Small intestine (tissue), 7 donors: Measurements from ENCODE around the gene KRT33B. TPM values are rescaled to one million over a fixed set of nuclear protein-coding genes. Genes with fewer than 3 reads are reported as not detected.

ENCODE experiments used
- DNase-seq, 2 donors: peaks; one replicate each; pipeline versions ENCODE4 v3.0.0 to v3.0.0-alpha.2; 2013
- FAIRE-seq: peaks from 2 replicates; lab custom pipeline; 2012; peaks lifted over from hg19 to GRCh38; lab: Jason Lieb, UNC
- H3K27ac ChIP-seq, 3 donors: one replicate each; pipeline ENCODE4 v1.5.1; 2013; ENCODE audit warnings: low read length in 2 of 3, mild to moderate bottlenecking in 2 of 3, control low read depth in 1 of 3, inconsistent platforms in 1 of 3, low read depth in 1 of 3, moderate library complexity in 1 of 3
- H3K27me3 ChIP-seq, 3 donors: one replicate each; pipeline ENCODE4 v1.6.1; 2013; ENCODE audit warnings: low read length in 3 of 3, inconsistent platforms in 1 of 3; ENCODE audit not compliant: control insufficient read depth in 3 of 3, insufficient read depth in 3 of 3
- H3K36me3 ChIP-seq, 3 donors: one replicate each; pipeline ENCODE4 v1.6.1; 2013; ENCODE audit warnings: low read length in 3 of 3, inconsistent platforms in 1 of 3, low read depth in 1 of 3, mild to moderate bottlenecking in 1 of 3, moderate library complexity in 1 of 3; ENCODE audit not compliant: control insufficient read depth in 3 of 3, insufficient read depth in 2 of 3
- H3K4me1 ChIP-seq, 3 donors: one replicate each; pipeline ENCODE4 v1.6.1; 2013; ENCODE audit warnings: low read length in 2 of 3, inconsistent platforms in 1 of 3, low read depth in 1 of 3, mild to moderate bottlenecking in 1 of 3, moderate library complexity in 1 of 3; ENCODE audit not compliant: control insufficient read depth in 3 of 3, insufficient read depth in 2 of 3
- H3K4me3 ChIP-seq, 3 donors: one replicate each; pipeline ENCODE4 v1.5.1; 2013; ENCODE audit warnings: low read length in 3 of 3, control low read depth in 1 of 3, inconsistent platforms in 1 of 3, low read depth in 1 of 3, mild to moderate bottlenecking in 1 of 3, moderate library complexity in 1 of 3
- H3K9me3 ChIP-seq, 2 donors: one replicate each; pipeline ENCODE4 v1.6.1; 2013; ENCODE audit warnings: low read depth in 1 of 2, low read length in 1 of 2; ENCODE audit not compliant: control insufficient read depth in 2 of 2, insufficient read depth in 1 of 2
- WGBS, 3 donors: extraction: QIAGEN DNeasy Blood & Tissue Kit; methylation state at CpG; one replicate each; pipeline ENCODE4 v1.1.7; 2013; 5-methylcytosine and 5-hydroxymethylcytosine counted together
- polyA plus RNA-seq, 4 donors: library from polyadenylated mRNA; stranded (reverse) in 3 of 4; unstranded in 1 of 4; fragments of 200-250 nt in 3 of 4; fragments of 120-200 nt in 1 of 4; gene quantifications; one replicate each; pipeline versions ENCODE4 v1.2.1 to v1.2.3, GENCODE V29; 2013
- donor health status: healthy with polysubstance abuse.
- donor health status: control.
- donor health status: control.
- donor health status: Bipolar disorder and iron deficiency.
- donor health status: healthy.

The KRT33B gene
- polyA plus RNA-seq, 4 donors = not detected

GRCh38 chr17:41413353-41413957 lies 43.8 kb upstream of the KRT33B start:
- DNase-seq (no peak), FAIRE-seq (no peak)
- H3K27ac ChIP-seq = no peak overlapping the region
- H3K4me3 ChIP-seq = no peak overlapping the region
- H3K36me3 ChIP-seq = no peaks in the 10 kb centered on the region
- WGBS, 3 donors = 61 to 69% (median 63%) methylated on average over 5 of the region's 5 CpGs
- H3K4me1 ChIP-seq = no peaks in the 10 kb centered on the region
- no peaks in the 10 kb centered on the region for H3K9me3 ChIP-seq
- no peaks in the 10 kb centered on the region for H3K27me3 ChIP-seq

- WGBS, 3 donors = 93 to 94% (median 93%) methylated on average over 20 of the region's 20 CpGs
- H3K4me3 ChIP-seq = no peak overlapping the region
- H3K27ac ChIP-seq = no peak overlapping the region
- no peaks in the 10 kb centered on the region for H3K9me3 ChIP-seq
- no peak for DNase-seq
- no peak for FAIRE-seq
- H3K36me3 ChIP-seq = no peaks in the 10 kb centered on the region
- no peaks in the 10 kb centered on the region for H3K4me1 ChIP-seq
- peaks cover 0 to 3% (median 0%) of the 10 kb centered on the region in 3 donors for H3K27me3 ChIP-seq
Observed at GRCh38 chr17:41411072-41411840, 41.6 kb upstream of the KRT33B start.

GRCh38 chr17:41407226-41407625 lies 37.6 kb upstream of the KRT33B start:
- 92 to 98% (median 93%) methylated on average over 10 of the region's 10 CpGs for WGBS, 3 donors
- Histone ChIP-seq H3K9me3 (no peaks in the 10 kb centered on the region), H3K4me3 (no peak overlapping the region), H3K36me3 (no peaks in the 10 kb centered on the region), H3K4me1 (no peaks in the 10 kb centered on the region), H3K27me3 (peaks cover 0 to 3% (median 2%) of the 10 kb centered on the region in 3 donors), H3K27ac (no peak overlapping the region)
- FAIRE-seq = no peak
- no peak for DNase-seq

- FAIRE-seq = no peak
- no peaks in the 10 kb centered on the region for H3K36me3 ChIP-seq
- peak in 1 of 2 donors; percentile 11 for DNase-seq
- no peak overlapping the region for H3K4me3 ChIP-seq
- peaks cover 0 to 3% (median 2%) of the 10 kb centered on the region in 3 donors for H3K27me3 ChIP-seq
- H3K4me1 ChIP-seq = no peaks in the 10 kb centered on the region
- no peak overlapping the region for H3K27ac ChIP-seq
- H3K9me3 ChIP-seq = no peaks in the 10 kb centered on the region
- 45 to 55% (median 49%) methylated on average over 5 of the region's 5 CpGs for WGBS, 3 donors
Observed at GRCh38 chr17:41406205-41406604, 36.6 kb upstream of the KRT33B start.

- Histone ChIP-seq H3K4me3 (no peak overlapping the region), H3K27me3 (peaks cover 0 to 3% (median 2%) of the 10 kb centered on the region in 3 donors), H3K27ac (no peak overlapping the region), H3K4me1 (no peaks in the 10 kb centered on the region), H3K9me3 (no peaks in the 10 kb centered on the region), H3K36me3 (no peaks in the 10 kb centered on the region)
- DNase-seq = no peak
- WGBS, 3 donors = 50 to 64% (median 52%) methylated on average over 7 of the region's 7 CpGs
- no peak for FAIRE-seq
Observed at GRCh38 chr17:41404024-41404671, 34.5 kb upstream of the KRT33B start.

GRCh38 chr17:41403404-41404023 lies 33.9 kb upstream of the KRT33B start:
- Histone ChIP-seq H3K27me3 (peaks cover 0 to 3% (median 2%) of the 10 kb centered on the region in 3 donors), H3K9me3 (no peaks in the 10 kb centered on the region), H3K36me3 (no peaks in the 10 kb centered on the region), H3K4me3 (no peak overlapping the region), H3K4me1 (no peaks in the 10 kb centered on the region), H3K27ac (no peak overlapping the region)
- WGBS, 3 donors = 64 to 69% (median 66%) methylated on average over 4 of the region's 4 CpGs
- DNase-seq (no peak), FAIRE-seq (no peak)

GRCh38 chr17:41402161-41402560 lies 32.5 kb upstream of the KRT33B start:
- Histone ChIP-seq H3K27ac (no peak overlapping the region), H3K4me1 (no peaks in the 10 kb centered on the region), H3K4me3 (no peak overlapping the region), H3K9me3 (no peaks in the 10 kb centered on the region), H3K27me3 (peaks cover 0 to 2% (median 0%) of the 10 kb centered on the region in 3 donors), H3K36me3 (no peaks in the 10 kb centered on the region)
- no peak for DNase-seq
- FAIRE-seq = no peak
- 88 to 94% (median 93%) methylated on average over 5 of the region's 5 CpGs for WGBS, 3 donors

- H3K27me3 ChIP-seq = peaks cover 0 to 5% (median 0%) of the 10 kb centered on the region in 3 donors
- 86 to 97% (median 89%) methylated on average over 14 to 16 of the region's 16 CpGs for WGBS, 3 donors
- no peak for FAIRE-seq
Observed at GRCh38 chr17:41396996-41397660, 27.5 kb upstream of the KRT33B start, which contains the start of gene KRT31. TSS of gene KRT31 (minus strand) at chr17:41397608. CDS start at chr17:41397539, 69 bp downstream.

More at GRCh38 chr17:41396996-41397660, 27.5 kb upstream of the KRT33B start, which contains the start of gene KRT31:
- no peaks in the 10 kb centered on the region for H3K36me3 ChIP-seq
- peaks cover 0 to 3% of the 10 kb centered on the region in 2 donors for H3K9me3 ChIP-seq
- no peak within 1 kb of the TSS for H3K27ac ChIP-seq
- H3K4me1 ChIP-seq = no peaks in the 10 kb centered on the region
- no peak for DNase-seq
- no peak within 1 kb of the TSS for H3K4me3 ChIP-seq
